ENCODE data around the gene PHPT1. TPM values are rescaled to one million over a fixed set of nuclear protein-coding genes. Genes with fewer than 3 reads are reported as not detected.

The PHPT1 gene
- total and polyA plus RNA-seq, 2 of the 8 experiments (the other 6 are each of a cell fraction or from before 2014, with no cell fraction given): 109 to 226 TPM

DNA sequence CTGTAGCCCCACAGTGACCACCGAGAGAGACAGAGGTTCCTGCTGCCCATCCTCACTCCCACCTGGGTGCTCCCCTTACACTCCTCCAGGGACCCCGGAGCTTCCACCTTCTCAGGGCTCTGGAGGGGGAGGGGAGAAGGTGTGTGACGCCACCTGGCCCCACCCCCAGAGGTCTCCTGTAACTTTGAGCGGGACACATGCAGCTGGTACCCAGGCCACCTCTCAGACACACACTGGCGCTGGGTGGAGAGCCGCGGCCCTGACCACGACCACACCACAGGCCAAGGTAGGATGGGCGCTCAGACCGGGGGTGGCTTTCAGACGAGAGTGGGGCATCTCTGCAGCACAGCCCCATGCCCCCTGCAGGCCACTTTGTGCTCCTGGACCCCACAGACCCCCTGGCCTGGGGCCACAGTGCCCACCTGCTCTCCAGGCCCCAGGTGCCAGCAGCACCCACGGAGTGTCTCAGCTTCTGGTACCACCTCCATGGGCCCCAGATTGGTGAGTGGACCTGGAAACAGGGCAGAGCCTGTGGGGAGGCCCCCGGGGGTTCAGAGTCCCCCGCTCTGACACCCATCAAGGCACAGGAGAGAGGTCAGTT is 7.4 kb downstream of the PHPT1 start (continued):
- TF ChIP-seq JUND (IDR thresholded peaks at IDR 0.05; ENCODE audit: low read length): no peak
- no peak for TF ChIP-seq MAFK (IDR thresholded peaks at IDR 0.05; ENCODE audit: low read depth, low read length)
- no peak for TF ChIP-seq GTF2F1 (IDR thresholded peaks at IDR 0.05; ENCODE audit: borderline replicate concordance, low read depth, low read length)
- no peak for TF ChIP-seq EP300 (IDR thresholded peaks at IDR 0.05; ENCODE audit: borderline replicate concordance in 1 of 2, low read depth in 2 of 2, low read length in 2 of 2)
